Measurements from ENCODE around the gene C1orf115. TPM values are rescaled to one million over a fixed set of nuclear protein-coding genes. Genes with fewer than 3 reads are reported as not detected.
"Not testable (repeated sequence)": the region's sequence is repeated elsewhere in the genome, so short reads cannot be mapped to it uniquely, and the experiment has no call there.

Gene C1orf115
- polyA plus RNA-seq, 1 donor (not counting 4 experiments of a cell fraction or from before 2014, with no cell fraction given): 0.72 TPM

DNA sequence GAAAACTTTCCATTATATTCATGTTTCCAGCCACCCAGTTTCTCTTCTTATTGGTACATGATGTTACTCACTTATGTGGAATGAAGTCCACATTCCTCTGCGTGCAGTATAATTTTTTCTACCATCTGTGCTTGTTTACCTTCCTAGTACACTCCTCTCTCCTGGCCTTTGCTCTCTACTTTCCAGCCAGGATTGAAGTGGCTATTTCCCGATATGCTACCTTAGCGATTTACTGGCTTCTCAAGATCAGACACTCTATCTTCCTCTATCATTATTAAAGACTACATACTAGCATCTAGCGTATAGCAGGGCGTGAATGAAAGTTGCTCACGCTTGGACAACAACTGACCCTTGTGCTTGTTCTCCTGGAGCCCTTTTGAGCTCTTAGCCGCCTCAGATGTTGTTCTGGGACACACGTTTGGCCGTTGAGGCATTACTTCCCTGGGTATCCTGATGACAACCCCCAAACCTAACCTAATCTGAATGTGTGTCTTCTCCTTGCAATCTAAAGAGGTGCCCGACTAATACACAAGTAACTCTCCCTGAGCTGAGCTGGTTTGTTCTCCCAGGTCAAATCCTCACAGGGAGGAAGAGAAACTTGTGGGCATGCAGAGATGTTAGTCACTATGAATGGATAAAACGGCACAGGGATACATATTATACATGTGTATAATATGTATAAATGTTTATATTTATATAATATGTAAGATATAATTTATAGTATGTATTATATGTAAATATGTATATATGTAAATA lies 44.6 kb downstream of the C1orf115 start:
- Histone ChIP-seq H3K27ac (ENCODE audit: control insufficient read depth, insufficient read depth, low read length) (no peak overlapping the region), H3K4me2 (ENCODE audit: control insufficient read depth, extremely low read depth, insufficient read depth, low read depth, low read length) (peak overlapping the region; percentile 16), H3K4me3 (ENCODE audit: control insufficient read depth in 2 of 3, extremely low read depth in 1 of 3, insufficient read depth in 2 of 3, low read depth in 1 of 3, low read length in 3 of 3) (no peak overlapping the region), H3K9ac (ENCODE audit: control insufficient read depth, extremely low read depth, insufficient read depth, low read length) (no peak overlapping the region), H2AFZ (ENCODE audit: control insufficient read depth, low read length) (peak overlapping the region; percentile 76), H3K79me2 (ENCODE audit: control insufficient read depth, insufficient read depth, low read length) (no peaks in the 10 kb centered on the region), H3K4me1 (ENCODE audit: control insufficient read depth, extremely low read depth, insufficient read depth, low read length) (peaks cover 16% of the 10 kb centered on the region), H3K9me3 (ENCODE audit: control insufficient read depth, low read depth, low read length) (no peaks in the 10 kb centered on the region), H3K9me1 (ENCODE audit: control insufficient read depth, extremely low read depth, insufficient read depth, low read length) (no peaks in the 10 kb centered on the region), H3K36me3 (ENCODE audit: control insufficient read depth in 2 of 2, extremely low read depth in 1 of 2, insufficient read depth in 2 of 2, low read length in 2 of 2) (no peaks in the 10 kb centered on the region), H3K27me3 (ENCODE audit: control insufficient read depth, extremely low read depth, insufficient read depth, low read length) (no peaks in the 10 kb centered on the region), H4K20me1 (ENCODE audit: control insufficient read depth, extremely low read depth, insufficient read depth, low read length) (no peaks in the 10 kb centered on the region)
- TF ChIP-seq EZH2 (IDR thresholded peaks at IDR 0.05; ENCODE audit: low read length): no peak
- TF ChIP-seq, protein P1, sequence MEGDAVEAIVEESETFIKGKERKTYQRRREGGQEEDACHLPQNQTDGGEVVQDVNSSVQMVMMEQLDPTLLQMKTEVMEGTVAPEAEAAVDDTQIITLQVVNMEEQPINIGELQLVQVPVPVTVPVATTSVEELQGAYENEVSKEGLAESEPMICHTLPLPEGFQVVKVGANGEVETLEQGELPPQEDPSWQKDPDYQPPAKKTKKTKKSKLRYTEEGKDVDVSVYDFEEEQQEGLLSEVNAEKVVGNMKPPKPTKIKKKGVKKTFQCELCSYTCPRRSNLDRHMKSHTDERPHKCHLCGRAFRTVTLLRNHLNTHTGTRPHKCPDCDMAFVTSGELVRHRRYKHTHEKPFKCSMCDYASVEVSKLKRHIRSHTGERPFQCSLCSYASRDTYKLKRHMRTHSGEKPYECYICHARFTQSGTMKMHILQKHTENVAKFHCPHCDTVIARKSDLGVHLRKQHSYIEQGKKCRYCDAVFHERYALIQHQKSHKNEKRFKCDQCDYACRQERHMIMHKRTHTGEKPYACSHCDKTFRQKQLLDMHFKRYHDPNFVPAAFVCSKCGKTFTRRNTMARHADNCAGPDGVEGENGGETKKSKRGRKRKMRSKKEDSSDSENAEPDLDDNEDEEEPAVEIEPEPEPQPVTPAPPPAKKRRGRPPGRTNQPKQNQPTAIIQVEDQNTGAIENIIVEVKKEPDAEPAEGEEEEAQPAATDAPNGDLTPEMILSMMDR (optimal IDR thresholded peaks at IDR 0.05 in 1 of 3, IDR thresholded peaks at IDR 0.05 in 1 of 3, conservative IDR thresholded peaks at IDR 0.05 in 1 of 3; ENCODE audit: extremely low read depth in 1 of 3, insufficient read depth in 2 of 3, low read length in 3 of 3): no peak
- dilution Hi-C loops (cut with MboI; ENCODE audit: extremely low pct_ligation_motif_present, low sequenced_read_pairs): no loop called here
- no peak for DNase-seq (ENCODE audit: low read depth, low spot score)
- FAIRE-seq: peak; percentile 71

DNA sequence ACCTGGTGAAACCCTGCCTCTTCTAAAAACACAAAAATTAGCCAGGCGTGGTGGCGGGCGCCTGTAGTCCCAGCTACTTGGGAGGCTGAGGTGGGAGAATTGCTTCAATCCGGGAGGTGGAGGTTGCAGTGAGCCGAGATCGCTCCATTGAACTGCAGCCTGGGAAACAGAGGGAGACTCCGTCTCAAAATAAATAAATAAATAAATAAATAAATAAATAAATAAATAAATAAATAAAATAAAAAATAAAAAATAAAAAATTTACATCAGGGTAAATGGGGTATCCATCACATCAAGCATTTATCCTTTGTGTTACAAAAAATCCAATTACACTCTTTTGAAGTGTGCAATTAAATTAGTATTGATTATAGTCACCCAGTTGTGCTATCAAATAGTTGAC lies 46.1 kb downstream of the C1orf115 start:
- not testable (repeated sequence) for DNase-seq (ENCODE audit: low read depth, low spot score)

More for the DNA sequence above, 46.1 kb downstream of the C1orf115 start:
- H2AFZ ChIP-seq (ENCODE audit: control insufficient read depth, low read length); H3K36me3 ChIP-seq (ENCODE audit: control insufficient read depth in 2 of 2, extremely low read depth in 1 of 2, insufficient read depth in 2 of 2, low read length in 2 of 2); H3K27me3 ChIP-seq (ENCODE audit: control insufficient read depth, extremely low read depth, insufficient read depth, low read length); FAIRE-seq; H3K9ac ChIP-seq (ENCODE audit: control insufficient read depth, extremely low read depth, insufficient read depth, low read length); dilution Hi-C loops (cut with MboI; ENCODE audit: extremely low pct_ligation_motif_present, low sequenced_read_pairs); H3K9me3 ChIP-seq (ENCODE audit: control insufficient read depth, low read depth, low read length); H3K4me3 ChIP-seq (ENCODE audit: control insufficient read depth in 2 of 3, extremely low read depth in 1 of 3, insufficient read depth in 2 of 3, low read depth in 1 of 3, low read length in 3 of 3); H3K4me2 ChIP-seq (ENCODE audit: control insufficient read depth, extremely low read depth, insufficient read depth, low read depth, low read length); H3K27ac ChIP-seq (ENCODE audit: control insufficient read depth, insufficient read depth, low read length); H4K20me1 ChIP-seq (ENCODE audit: control insufficient read depth, extremely low read depth, insufficient read depth, low read length); H3K79me2 ChIP-seq (ENCODE audit: control insufficient read depth, insufficient read depth, low read length); H3K9me1 ChIP-seq (ENCODE audit: control insufficient read depth, extremely low read depth, insufficient read depth, low read length): not testable (repeated sequence)
- peaks cover 16% of the 10 kb centered on the region for H3K4me1 ChIP-seq (ENCODE audit: control insufficient read depth, extremely low read depth, insufficient read depth, low read length)

Measured in keratinocyte (primary cell).